Kidney glomerular epithelial cell (primary cell): ENCODE data around the gene TSEN54.

ENCODE experiments used
- DNase-seq: peaks from one replicate; lab custom pipeline; 2025; lab: John Stamatoyannopoulos, UW

Gene TSEN54

DNA sequence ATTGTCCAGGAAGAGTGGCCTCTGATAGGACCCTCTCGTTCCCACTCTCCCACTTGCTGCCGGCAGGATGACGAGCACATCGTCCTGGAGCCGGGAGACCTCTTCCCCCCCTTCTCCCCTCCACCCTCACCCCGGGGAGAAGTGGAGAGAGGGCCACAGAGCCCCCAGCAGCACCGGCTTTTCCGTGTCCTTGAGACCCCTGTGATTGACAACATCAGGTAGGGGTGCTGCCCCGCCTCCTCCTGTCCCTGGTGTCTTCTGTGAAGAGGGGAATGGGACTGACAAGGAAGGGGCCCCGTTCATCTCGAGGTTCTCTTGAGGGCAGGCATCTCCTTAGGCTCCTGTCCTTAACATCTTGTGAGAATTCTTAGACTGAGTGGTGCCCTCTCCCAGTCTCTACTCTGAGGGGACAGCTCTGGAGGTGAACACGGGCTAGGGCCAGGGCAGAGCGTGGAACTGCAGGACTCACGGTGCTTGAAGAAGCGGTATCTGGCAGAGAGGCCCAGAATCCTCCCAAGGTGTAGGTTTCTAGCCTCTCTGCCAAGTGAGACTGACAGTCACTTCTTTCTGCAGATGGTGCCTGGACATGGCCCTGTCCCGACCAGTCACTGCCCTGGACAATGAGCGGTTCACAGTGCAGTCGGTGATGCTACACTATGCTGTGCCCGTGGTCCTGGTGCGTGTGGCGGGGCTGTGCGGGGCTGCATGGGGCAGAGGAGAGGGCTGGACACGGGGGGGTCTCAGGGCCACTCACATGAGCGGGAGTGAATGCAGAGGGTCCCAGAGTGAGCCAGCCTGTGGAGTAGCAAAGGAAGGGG, 27.4 kb upstream of the TSEN54 start:
- DNase-seq: no peak

GRCh38 chr17:75489511-75489955, 26.8 kb upstream of the TSEN54 start:
- DNase-seq: no peak

DNA sequence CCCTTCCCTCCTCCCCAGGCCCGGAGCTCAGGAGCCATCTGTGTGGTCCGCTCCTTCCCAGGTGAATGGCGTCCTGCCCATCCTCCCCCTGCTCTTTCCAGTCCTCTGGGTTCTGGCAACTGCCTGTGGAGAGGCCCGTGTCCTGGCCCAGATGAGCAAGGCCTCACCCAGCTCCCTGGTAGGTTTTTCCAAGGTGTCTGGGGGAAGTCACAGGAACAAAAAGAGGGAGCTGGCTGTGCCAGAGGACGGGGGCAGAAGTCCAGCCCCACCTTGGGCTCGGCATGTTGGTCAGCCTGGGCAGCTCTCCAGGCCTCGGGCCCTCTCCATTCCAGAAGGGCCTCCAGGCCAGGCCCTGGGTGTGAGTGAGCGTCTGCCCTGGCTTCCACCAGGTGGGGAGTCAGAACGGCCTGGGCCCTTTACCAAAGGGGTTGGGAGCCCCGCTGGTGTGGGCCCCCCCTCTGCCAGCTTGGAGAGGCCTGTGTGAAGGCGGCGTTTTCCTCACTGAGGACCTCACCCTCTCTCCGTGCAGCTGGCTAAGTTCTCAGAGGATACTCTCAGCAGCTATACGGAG, 26.1 kb upstream of the TSEN54 start:
- no peak for DNase-seq

GRCh38 chr17:75490953-75491649, 25.2 kb upstream of the TSEN54 start:
- DNase-seq: no peak

DNA sequence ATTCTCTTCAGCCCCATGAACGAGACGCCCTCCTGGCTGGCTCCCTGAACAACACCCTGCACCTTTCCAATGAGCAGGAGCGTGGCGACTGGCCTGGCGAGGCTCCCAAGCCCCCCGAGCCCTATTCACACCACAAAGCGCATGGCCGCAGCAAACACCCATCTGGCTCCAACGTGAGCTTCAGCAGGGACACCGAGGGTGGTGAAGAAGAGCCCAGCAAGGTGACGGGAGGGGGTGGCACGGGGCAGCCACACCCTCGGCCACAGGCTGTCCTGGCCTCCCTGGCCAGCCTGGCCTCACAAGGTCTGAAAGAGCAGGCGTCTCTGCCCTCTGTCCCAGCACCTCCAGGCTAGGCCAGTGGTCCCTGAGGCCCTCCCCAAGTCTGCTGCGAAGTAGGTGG, 24.6 kb upstream of the TSEN54 start:
- no peak for DNase-seq

GRCh38 chr17:75492555-75493168, 23.7 kb upstream of the TSEN54 start:
- no peak for DNase-seq

DNA sequence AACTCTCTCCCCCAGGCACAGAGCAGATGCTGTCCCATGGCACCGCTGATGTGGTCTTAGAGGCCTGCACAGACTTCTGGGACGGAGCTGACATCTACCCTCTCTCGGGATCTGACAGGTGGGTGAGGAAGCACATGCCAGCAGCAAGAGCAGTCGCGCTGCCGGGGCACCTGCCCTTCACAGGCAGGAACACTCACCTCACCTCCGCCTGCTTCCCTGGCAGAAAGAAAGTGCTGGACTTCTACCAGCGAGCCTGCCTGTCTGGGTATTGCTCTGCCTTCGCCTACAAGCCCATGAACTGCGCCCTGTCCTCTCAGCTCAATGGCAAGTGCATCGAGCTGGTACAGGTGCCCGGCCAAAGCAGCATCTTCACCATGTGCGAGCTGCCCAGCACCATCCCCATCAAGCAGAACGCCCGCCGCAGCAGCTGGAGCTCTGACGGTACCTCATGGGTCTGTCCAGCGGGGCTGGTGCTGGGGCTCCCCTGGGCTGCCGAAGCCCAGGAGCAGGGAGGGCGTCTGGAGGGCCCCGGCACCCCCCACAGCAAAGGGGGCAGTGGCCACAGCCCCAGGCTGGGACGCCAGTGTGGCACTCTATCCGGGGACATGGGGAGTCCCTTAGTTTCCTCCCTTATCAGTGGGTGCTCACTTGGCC, 22.7 kb upstream of the TSEN54 start:
- DNase-seq: no peak

- DNase-seq: no peak
Measured at GRCh38 chr17:75494326-75494877, 21.9 kb upstream of the TSEN54 start.

DNA sequence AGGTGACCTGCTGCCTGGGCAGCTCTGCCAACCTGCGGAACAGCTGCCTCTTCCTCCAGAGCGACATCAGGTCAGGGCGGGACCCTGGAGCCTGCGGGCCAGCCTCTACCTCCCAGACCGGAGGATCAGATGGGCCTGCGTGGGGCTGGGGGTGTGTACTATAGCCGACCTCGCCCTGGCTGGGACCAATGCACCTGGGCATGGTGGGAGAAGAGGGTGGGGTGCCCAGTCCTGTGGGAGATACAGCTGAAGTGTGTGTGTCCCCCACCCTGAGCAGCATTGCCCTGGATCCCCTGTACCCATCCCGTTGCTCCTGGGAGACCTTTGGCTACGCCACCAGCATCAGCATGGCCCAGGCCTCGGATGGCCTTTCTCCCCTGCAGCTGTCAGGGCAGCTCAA, 20.3 kb upstream of the TSEN54 start:
- DNase-seq: no peak

DNA sequence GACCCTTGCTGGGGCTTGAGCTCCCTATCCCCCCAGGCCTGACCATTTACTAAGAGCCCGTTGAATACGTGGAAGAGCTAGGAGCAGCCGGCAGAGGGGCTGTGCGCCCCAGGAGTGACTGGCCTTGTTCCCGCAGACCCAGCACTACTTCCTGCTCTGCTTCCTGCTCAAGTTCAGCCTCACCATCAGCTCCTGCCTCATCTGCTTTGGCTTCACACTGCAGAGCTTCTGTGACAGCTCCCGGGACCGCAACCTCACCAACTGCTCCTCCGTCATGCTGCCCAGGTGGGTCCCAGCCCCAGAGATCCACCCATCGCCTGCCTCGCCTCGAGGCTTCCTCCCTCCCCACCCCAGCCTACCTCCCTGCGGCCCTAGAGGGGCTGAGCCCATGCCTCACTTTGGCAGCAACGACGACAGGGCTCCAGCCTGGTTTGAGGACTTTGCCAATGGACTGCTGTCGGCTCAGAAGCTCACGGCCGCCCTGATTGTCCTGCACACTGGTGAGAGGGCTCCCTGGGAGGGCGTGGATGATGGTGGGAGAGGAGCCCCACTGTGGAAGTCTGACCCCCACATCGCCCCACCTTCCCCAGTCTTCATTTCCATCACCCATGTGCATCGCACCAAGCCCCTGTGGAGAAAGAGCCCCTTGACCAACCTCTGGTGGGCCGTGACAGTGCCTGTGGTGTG, 18.1 kb upstream of the TSEN54 start:
- DNase-seq: no peak

- no peak for DNase-seq
Measured at GRCh38 chr17:75498726-75499213, 17.6 kb upstream of the TSEN54 start.

DNA sequence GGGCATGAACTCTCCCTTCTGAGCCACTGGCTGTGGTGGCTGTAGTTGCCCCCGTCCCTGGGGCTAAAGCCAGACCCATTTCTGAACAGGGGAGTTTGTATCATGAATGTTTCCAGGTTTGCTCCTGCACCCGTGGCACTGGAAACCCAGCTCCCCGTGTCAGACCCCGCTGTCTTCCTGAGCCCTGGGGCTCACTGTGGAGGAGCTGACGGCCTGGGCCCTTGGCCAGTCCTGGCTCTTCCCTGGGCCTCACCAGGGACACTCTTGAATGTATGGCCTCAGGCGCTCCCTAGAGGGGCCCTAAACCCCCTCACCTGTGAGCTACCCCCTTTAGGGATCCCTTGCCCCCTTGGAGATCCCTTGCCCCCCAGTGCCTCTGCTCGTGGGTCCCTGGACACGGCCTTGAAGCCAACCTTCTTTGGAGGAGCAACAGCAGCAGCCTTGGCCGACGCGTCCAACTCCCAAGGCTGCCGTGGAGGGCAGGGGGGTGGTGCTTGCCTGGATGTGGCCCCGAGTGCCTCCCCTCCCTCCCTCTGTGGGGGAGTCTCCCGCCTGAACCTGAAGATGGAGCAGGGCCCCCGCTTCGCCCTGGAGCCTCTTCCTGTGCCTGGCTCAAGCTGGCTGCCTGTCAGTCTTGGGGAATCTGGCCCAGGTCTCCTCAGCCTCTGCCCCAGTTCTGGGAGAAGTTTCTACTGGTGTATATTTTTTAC, 16.9 kb upstream of the TSEN54 start:
- no peak for DNase-seq

DNA sequence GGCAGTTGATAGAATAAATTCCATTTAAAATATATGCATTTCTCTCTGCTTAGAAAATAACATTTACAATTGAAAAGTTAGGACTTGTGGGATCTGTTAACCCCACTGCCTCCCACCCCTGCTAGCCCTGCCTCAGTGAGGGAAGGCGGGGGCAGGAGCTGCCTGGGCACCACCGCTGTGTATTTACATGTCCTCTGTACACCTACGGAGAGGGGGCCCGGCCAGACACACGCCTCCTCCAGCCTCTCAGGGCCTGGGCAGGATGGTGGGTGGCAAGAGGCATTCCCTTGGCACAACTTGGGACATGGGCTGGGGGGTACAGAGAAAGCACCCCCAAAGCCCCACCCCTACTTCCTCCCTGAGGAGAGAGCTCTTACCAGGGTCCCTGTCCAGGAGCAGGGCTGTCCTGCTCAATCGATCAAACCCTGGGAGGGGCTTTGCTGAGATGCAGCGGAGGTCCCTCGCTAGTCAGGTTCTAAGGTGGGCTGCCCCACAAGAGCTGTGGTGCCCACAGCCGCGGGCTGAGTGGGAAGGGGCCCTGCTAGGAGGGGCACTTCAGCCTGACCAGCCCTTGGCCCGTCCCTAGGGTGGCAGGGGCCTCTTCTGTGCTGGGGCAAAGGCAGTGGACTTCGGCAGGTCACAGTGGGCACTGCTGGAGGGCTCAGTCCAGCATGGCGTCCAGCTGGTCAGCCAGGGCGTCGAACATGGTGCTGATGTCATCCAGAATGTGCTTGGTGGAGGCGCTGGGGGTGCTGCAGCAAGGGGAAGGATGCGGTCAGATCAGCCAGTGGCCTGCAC, 15.7 kb upstream of the TSEN54 start:
- DNase-seq: no peak

- DNase-seq: no peak
Measured at GRCh38 chr17:75501378-75502071, 14.8 kb upstream of the TSEN54 start.

DNA sequence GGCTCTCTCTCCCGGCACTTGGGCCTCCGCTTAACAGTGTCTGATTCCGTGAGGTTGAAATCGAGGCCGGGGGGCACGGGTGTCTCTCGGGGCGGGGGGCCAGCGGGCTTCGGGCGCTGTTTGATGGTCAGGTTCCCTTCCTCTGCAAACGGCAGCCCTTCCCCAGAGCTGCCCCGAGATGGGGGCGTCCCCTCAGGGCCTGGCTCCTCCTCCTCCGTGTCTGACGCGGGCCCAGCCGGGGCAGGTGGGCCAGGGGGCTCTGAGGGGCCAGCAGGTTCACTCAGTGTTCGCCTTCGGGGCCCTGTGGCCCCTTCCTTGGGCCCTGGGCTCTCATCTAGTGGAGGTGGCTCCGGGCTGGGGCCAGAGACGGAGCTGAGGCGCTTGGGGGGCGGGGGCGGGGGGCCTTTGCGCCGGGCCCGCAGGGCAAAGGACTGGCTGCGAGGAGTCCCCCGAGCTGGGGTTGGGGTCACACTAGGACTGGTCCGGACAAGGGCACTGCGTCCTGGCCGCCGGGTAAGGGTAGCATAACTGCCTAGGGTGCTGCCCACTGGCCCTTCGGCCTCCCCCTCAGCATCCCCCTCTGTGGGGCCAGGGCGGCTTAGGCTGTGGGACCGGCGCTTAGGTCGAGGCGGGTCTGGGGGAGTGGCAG, 14.1 kb upstream of the TSEN54 start:
- DNase-seq: no peak

- DNase-seq: no peak
Measured at GRCh38 chr17:75502721-75503329, 13.5 kb upstream of the TSEN54 start.

- no peak for DNase-seq
Measured at GRCh38 chr17:75503337-75503950, 12.9 kb upstream of the TSEN54 start.

DNA sequence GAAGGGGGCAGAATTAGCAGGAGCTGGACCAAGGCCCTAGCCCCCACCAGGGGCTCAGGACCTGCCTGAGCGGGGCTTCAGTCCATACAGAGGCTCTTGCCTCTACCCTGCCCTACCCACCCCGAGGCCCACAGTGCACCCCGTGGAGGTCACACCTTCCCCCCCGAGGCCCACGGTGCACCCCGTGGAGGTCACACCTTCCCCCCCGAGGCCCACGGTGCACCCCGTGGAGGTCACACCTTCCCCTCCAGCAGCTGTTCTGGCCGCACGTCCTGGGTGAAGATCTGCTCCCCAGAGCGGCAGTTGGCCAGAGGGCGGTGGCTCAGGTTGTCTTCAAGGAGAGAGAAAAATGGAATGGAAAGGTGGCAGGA, 12.4 kb upstream of the TSEN54 start:
- no peak for DNase-seq
